Kidney capillary endothelial cell (primary cell): ENCODE results near the gene ATXN7L1.
"Not testable (repeated sequence)": the region's sequence is repeated elsewhere in the genome, so short reads cannot be mapped to it uniquely, and the experiment has no call there.

ENCODE experiments used
- DNase-seq: peaks from one replicate; pipeline ENCODE4 v3.0.0-alpha.2; 2018; ENCODE audit warnings: low spot score

ATXN7L1 gene

GRCh38 chr7:105743351-105744090 is 132.9 kb downstream of the ATXN7L1 start:
- no peak for DNase-seq

GRCh38 chr7:105742787-105743186 is 133.6 kb downstream of the ATXN7L1 start:
- no peak for DNase-seq

- no peak for DNase-seq
These were observed 134.4 kb downstream of the ATXN7L1 start for GRCh38 chr7:105741982-105742381.

GRCh38 chr7:105738133-105738532 is 138.3 kb downstream of the ATXN7L1 start:
- no peak for DNase-seq

- DNase-seq: no peak
These were observed 142.2 kb downstream of the ATXN7L1 start for GRCh38 chr7:105734233-105734632.

- no peak for DNase-seq
These were observed 145.4 kb downstream of the ATXN7L1 start for GRCh38 chr7:105731042-105731441.

- DNase-seq: no peak
These were observed 148.4 kb downstream of the ATXN7L1 start for GRCh38 chr7:105728028-105728427.

GRCh38 chr7:105724688-105725087 is 151.7 kb downstream of the ATXN7L1 start:
- no peak for DNase-seq

- DNase-seq: no peak
These were observed 152.8 kb downstream of the ATXN7L1 start for GRCh38 chr7:105723572-105723971.

- DNase-seq: no peak
These were observed 154.8 kb downstream of the ATXN7L1 start for GRCh38 chr7:105721571-105722104.

GRCh38 chr7:105719919-105720318 is 156.5 kb downstream of the ATXN7L1 start:
- no peak for DNase-seq

- DNase-seq: no peak
These were observed 157.0 kb downstream of the ATXN7L1 start for GRCh38 chr7:105719395-105719794.

GRCh38 chr7:105718511-105718925 is 157.9 kb downstream of the ATXN7L1 start:
- DNase-seq: no peak

- no peak for DNase-seq
These were observed 160.9 kb downstream of the ATXN7L1 start for GRCh38 chr7:105715528-105715927.

- no peak for DNase-seq
These were observed 162.6 kb downstream of the ATXN7L1 start for GRCh38 chr7:105713488-105714465.

- no peak for DNase-seq
These were observed 163.5 kb downstream of the ATXN7L1 start for GRCh38 chr7:105712877-105713276.

GRCh38 chr7:105711726-105712402 is 164.5 kb downstream of the ATXN7L1 start:
- no peak for DNase-seq

GRCh38 chr7:105710720-105711119 is 165.7 kb downstream of the ATXN7L1 start:
- DNase-seq: not testable (repeated sequence)

GRCh38 chr7:105708763-105709080 is 167.7 kb downstream of the ATXN7L1 start:
- DNase-seq: no peak

GRCh38 chr7:105707967-105708762 is 168.2 kb downstream of the ATXN7L1 start:
- DNase-seq: no peak

GRCh38 chr7:105707381-105707780 is 169.0 kb downstream of the ATXN7L1 start:
- no peak for DNase-seq
